Activated naive CD8-positive, alpha-beta T cell treated with anti-CD3 and anti-CD28 coated beads, Interleukin-2, amount 50 U/mL, for 16 hours (primary cell): ENCODE measurements around the gene KRTAP6-2.

Experiments used
- DNase-seq: peaks from one replicate; pipeline ENCODE4 v3.0.0-alpha.2; 2020; ENCODE audit warnings: low read depth, low spot score

Gene KRTAP6-2

DNA sequence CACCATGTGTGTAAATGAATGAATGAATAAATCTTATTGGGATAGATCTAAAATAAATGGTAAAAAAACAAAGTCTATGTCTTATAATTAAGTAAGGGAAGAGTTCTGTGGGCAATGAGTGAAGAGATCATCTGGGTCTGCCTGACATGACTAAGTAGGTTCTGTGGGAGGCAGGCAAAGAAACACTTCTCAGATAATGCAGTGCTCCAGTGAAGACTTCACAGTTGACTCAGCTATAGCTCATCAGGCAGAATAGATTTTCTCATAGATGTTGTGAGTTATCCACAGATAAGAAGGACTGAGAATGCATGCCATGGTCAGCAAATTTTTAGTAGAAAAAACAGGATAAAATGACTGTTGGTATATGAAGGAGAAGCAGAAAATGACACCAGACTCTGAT is 20.9 kb downstream of the KRTAP6-2 start:
- no peak for DNase-seq

DNA sequence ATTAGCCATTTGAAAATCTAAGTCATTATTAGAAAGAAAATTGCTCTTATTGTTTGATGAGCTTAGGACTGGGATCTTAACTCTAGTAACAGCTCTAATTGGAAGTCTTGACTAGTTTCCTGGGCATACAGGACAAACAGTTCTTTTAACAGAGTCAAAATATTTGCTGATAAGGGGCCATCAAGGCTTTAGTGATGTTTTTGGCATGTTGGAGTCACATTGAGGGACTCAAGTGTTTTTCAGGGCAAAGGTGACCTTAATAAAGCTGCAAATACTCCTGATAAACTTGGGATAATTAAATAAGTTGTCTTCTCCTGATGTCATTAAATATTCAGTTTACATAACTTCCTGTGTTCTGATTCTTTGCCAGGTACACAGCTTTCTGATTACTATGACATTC is 31.1 kb downstream of the KRTAP6-2 start:
- DNase-seq, result no peak

DNA sequence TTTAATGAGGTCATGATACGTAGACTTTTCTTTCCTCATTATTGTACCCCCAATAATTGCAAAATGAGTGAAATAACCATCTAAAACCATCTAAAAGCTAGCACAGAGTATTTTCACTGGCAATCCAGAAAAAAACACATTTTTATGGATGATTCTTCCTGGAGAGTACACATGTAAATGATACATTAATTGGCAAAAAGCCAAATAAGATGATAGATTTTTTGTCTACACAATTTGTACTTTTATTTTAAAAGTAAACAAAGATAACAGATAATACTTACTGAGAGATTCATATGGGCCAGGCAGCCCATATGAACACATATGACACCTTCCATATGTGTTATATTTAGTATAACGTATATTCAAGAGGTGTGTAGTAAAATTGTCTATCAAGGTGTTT is 35.1 kb downstream of the KRTAP6-2 start:
- no peak for DNase-seq

DNA sequence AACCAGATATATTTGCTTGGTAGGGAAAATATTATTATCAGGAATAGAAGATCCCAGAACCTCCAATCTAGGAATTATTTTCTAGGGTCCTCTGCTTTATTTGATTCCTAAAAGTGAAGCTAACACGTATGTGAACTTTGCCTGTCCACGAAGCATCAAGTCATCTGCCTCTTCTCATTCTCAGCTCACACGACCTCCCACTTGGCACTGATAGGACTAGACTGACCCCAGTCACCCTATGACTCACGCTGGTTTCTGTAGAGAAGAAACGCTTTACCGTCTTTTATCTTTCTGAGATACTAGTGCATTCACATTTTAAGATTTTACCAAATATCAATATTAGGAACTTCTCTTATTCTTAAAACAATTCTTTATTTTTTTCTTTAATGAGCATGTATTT is 35.6 kb downstream of the KRTAP6-2 start:
- no peak for DNase-seq

DNA sequence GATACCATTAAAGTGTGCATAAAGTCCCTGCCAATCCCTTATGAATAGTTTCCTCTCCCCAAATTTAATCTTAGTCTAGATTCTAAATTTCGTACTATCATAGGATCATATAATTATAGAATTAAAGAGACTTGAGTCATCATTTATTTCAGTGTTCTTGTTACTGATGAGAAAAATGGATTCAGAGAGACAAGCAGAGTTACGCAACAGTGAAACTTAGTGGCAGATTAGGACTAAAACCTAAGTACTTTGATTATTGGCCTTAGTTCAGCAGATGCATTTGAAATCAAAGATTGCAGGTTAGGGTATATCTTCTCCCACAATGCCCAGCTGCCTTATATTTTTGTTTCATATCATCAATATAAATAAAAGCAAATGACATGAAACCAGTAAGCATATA is 36.7 kb downstream of the KRTAP6-2 start:
- no peak for DNase-seq

DNA sequence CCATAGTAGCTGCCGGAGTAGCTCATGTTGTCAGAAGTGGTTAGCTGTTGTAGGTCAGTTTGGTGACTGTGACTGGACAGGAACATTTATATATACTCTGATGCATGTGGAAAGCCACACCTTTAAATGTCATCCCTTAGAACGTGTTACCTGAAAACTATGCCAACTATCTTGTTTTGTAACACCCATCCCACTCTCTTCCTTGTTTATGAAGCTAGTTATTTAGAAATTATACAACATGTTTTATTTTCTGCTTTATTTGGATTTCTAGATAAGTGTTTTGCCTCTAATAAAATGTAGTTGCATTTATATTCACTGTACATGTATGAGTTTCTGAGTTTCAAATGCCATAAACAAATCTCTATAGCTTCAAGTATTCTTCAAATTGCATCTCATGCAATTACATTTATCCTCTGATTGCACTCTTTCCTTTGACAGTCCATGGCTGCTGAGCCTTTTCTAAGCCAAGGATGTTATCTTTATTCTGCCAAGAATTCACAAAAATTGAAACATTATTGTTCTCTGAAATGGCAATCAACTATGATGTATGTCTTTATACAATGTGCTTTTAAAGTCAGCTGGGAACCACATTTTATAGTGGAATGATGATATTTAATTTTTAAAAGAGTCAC is 37.3 kb downstream of the KRTAP6-2 start, which contains the start of gene KRTAP19-7:
Gene KRTAP19-7 (minus strand): TSS at position 51 of the 632 bp plus-strand sequence. CDS start 25 bp downstream, at position 26.
- no peak for DNase-seq

DNA sequence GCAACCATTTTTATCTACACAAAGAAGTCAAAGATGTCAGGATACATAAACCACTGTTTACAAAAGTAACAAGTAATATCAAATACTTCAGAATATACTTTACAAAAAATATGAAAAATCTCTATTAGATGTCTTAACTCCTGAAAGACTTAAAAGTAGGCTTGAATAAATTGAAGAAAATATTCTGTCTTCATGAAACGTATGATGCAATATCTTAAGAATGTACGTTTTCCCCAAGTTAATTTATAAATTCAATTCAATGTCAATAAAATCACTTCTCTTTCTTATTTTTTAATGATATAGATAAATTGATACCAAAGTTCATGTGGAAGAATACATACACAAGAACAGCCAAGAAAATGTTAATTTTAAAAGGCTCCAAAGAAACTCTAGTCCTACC is 43.6 kb downstream of the KRTAP6-2 start:
- DNase-seq, result no peak

DNA sequence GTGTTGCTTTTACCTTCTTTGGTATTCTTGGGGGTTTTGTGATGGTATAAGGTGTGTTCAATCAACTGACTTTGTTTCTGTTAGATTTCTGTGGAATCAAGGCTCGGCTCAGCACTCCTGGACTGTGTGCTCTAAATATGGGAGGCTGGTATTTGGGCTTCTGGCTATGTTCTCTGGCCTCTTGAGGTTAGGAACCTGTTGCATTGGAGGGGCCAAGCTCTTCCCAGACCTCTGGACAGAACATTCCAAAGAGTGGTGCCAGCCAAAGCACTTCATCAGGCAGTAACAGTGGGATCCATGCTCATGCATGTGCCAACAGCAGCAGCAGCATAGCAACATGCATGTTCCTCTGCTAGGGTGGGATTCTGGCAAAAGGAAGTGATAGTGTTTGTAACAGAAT is 45.9 kb downstream of the KRTAP6-2 start:
- DNase-seq, result no peak
